ENCODE data around the gene ZBTB24.

Gene ZBTB24

DNA sequence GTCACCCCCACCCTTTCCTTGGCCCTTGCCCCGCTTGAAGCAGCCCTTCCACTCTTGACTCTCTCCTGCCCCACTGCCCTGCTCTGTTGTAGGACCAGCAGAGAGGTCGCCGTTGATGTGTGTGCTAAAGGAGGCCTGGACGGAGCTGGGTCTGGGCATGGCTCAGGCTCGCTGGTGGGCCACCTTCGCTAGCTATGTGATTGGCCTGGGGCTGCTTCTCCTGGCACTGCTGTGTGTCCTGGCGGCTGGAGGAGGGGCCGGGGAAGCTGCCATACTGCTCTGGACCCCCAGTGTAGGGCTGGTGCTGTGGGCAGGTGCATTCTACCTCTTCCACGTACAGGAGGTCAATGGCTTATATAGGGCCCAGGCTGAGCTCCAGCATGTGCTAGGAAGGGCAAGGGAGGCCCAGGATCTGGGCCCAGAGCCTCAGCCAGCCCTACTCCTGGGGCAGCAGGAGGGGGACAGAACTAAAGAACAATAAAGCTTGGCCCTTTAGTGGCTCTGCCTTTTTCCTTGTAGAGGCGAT, 39.5 kb downstream of the ZBTB24 start:
- H3K36me3 ChIP-seq (ENCODE audit: control insufficient read depth, insufficient read depth, low read length) = no peaks in the 10 kb centered on the region

DNA sequence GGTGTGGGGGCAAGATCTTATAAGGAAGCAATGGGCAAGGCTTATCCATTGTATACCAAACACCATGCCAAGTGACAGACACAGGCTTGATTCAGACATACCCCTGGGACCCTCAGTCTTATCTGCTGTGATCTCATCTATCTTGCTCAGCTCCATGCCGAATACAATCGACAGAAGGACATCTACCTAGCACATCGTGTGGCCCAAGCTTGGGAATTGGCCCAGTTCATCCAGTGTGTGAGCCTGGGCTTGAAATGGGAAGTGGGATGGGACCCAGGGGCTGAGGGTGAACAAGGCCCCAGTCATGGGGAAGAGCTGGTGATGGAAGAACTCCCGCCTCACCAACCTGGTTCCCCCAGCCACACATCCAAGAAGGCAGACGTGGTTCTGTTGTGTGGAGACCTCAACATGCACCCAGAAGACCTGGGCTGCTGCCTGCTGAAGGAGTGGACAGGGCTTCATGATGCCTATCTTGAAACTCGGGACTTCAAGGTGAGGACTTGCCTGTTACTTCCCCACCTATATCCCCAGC, 40.6 kb downstream of the ZBTB24 start:
- no peaks in the 10 kb centered on the region for H3K27me3 ChIP-seq (ENCODE audit: control insufficient read depth, insufficient read depth, low read length)
- H3K4me3 ChIP-seq (ENCODE audit: low read length) = no peak overlapping the region
- no peak overlapping the region for H3K9ac ChIP-seq (ENCODE audit: low read length)
- H3K36me3 ChIP-seq (ENCODE audit: control insufficient read depth, insufficient read depth, low read length) = no peaks in the 10 kb centered on the region
- H3K4me1 ChIP-seq (ENCODE audit: control insufficient read depth, insufficient read depth, low read length) = peaks cover 21% of the 10 kb centered on the region
- no peaks in the 10 kb centered on the region for H3K9me3 ChIP-seq (ENCODE audit: control insufficient read depth, low read length)

More for the DNA sequence above, 39.5 kb downstream of the ZBTB24 start:
- Histone ChIP-seq H3K9me3 (ENCODE audit: control insufficient read depth, low read length) (no peaks in the 10 kb centered on the region), H3K27me3 (ENCODE audit: control insufficient read depth, insufficient read depth, low read length) (no peaks in the 10 kb centered on the region), H3K4me3 (ENCODE audit: low read length) (no peak overlapping the region), H3K4me1 (ENCODE audit: control insufficient read depth, insufficient read depth, low read length) (peaks cover 21% of the 10 kb centered on the region), H3K9ac (ENCODE audit: low read length) (no peak overlapping the region)

DNA sequence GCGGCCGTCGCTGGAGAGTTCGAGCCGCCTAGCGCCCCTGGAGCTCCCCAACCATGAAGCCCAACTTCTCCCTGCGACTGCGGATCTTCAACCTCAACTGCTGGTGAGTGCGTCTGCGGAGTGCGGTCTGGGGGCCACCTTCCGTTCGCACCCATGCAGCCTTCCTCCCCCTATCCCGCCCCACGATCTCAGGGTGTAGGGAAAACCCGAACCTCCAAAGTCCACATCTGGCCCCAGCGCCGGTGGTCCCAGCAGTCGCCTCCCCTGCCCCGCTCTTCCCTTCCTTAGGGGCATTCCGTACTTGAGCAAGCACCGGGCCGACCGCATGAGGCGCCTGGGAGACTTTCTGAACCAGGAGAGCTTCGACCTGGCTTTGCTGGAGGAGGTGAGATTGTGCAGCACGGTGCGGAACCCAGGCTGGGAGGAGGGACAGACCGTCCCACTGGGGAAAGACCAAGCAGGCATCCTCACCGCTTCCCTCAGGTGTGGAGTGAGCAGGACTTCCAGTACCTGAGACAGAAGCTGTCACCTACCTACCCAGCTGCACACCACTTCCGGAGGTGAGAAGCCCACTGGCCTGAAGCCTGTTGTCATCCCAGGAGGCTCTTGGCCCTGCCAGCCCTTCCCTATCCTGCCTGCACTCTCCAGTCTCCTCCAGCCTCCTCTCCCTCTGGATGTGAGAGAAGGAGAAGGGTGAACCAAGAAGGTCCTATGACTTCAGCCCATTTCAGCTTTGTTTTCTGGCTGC, 41.8 kb downstream of the ZBTB24 start:
- Histone ChIP-seq H3K27me3 (ENCODE audit: control insufficient read depth, insufficient read depth, low read length) (no peaks in the 10 kb centered on the region), H3K4me1 (ENCODE audit: control insufficient read depth, insufficient read depth, low read length) (peaks cover 17% of the 10 kb centered on the region), H3K9me3 (ENCODE audit: control insufficient read depth, low read length) (no peaks in the 10 kb centered on the region), H3K4me3 (ENCODE audit: low read length) (peak overlapping the region; percentile 48), H3K9ac (ENCODE audit: low read length) (peak overlapping the region; percentile 81), H3K36me3 (ENCODE audit: control insufficient read depth, insufficient read depth, low read length) (no peaks in the 10 kb centered on the region)

DNA sequence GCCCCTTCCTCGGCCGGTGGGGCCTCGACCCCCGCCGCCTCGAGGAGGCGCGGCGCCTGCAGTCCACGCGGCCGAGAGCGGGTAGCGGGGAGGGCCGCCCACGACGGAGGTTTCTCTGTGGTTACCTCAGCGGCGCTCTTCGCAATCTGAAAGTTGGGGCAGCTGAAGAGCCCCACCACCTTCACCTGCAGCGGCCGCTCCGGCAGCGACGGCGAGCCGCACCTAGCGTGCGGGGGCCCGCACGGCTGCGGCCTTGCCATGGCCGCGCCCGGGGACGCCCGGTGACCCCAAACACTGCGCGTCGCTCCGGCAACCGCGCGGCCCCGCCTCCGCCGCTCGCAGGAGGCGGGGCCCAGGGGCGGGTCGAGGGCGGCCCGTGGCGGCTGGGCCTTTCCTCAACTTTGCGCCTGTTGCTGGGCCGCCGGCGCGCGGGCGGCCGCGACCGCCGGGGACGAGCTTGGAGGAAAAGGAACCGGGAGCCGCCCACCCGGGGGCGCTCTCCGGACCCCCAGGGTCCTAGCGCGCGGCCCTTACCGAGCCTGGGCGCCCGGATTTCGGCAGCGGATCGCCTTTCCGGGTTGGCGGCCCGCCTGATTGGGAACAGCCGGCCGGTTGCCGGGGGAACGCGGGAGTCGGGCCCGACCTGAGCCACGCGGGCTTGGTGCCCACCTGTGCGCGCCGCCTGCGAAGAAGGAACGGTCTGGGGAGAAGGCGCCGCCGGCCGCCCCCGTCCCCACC, 42.5 kb downstream of the ZBTB24 start, which contains the start of the genes PPIL6 and SMPD2:
PPIL6 (minus strand) TSS at position 298 of the 738 bp plus-strand sequence; CDS start at position 260, 38 bp downstream.
SMPD2 (plus strand) TSS at position 394 of the 738 bp plus-strand sequence. CDS start 398 bp downstream, outside the sequence.
- Histone ChIP-seq H3K9ac (ENCODE audit: low read length) (peak within 1 kb of the TSS; percentile 81), H3K4me3 (ENCODE audit: low read length) (peak within 1 kb of the TSS; percentile 54), H3K27me3 (ENCODE audit: control insufficient read depth, insufficient read depth, low read length) (no peaks in the 10 kb centered on the region), H3K36me3 (ENCODE audit: control insufficient read depth, insufficient read depth, low read length) (no peaks in the 10 kb centered on the region), H3K4me1 (ENCODE audit: control insufficient read depth, insufficient read depth, low read length) (peaks cover 11% of the 10 kb centered on the region), H3K9me3 (ENCODE audit: control insufficient read depth, low read length) (no peaks in the 10 kb centered on the region)

DNA sequence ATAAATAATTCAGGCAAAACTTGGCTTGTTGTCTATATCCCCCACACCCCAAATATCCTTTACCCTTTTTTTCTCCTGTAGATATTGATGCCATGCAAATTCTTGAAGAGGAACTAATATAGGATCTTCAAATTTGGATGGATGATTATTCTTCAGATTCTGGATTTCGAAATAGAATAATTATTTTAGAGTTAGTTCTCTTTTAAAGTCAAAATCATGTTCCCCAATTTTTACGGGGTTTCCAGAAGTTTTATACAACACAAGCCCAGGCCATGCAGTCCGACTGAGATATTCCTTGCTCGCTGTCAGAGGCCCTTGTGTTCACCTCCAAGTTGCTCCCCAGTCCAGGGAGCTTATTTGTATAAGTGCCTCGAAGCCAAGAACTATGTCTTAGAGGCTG, 47.0 kb downstream of the ZBTB24 start:
- no peak overlapping the region for H3K9ac ChIP-seq (ENCODE audit: low read length)
- H3K4me3 ChIP-seq (ENCODE audit: low read length) = no peak overlapping the region
- no peaks in the 10 kb centered on the region for H3K36me3 ChIP-seq (ENCODE audit: control insufficient read depth, insufficient read depth, low read length)
- no peaks in the 10 kb centered on the region for H3K9me3 ChIP-seq (ENCODE audit: control insufficient read depth, low read length)
- H3K27me3 ChIP-seq (ENCODE audit: control insufficient read depth, insufficient read depth, low read length) = no peaks in the 10 kb centered on the region
- H3K4me1 ChIP-seq (ENCODE audit: control insufficient read depth, insufficient read depth, low read length) = no peaks in the 10 kb centered on the region

DNA sequence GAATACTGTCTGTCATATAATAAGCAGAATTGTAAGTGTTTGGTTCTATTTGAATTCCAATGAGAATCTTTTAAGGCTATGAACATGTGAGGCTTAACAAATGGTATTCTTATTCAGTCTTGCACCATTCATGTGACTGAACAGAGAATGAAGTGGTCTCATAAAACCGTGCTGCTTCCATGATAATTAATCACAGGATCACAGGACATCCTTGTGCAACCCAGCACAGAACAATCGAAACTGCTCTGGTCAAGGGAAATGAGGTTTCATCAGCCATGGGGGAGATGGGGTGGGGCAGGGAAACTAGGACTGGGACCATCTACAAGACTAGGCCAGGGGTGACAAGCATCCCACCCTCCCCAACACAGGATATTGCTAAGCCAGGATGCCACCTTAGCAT, 48.6 kb downstream of the ZBTB24 start:
- Histone ChIP-seq H3K9ac (ENCODE audit: low read length) (no peak overlapping the region), H3K4me3 (ENCODE audit: low read length) (no peak overlapping the region), H3K36me3 (ENCODE audit: control insufficient read depth, insufficient read depth, low read length) (no peaks in the 10 kb centered on the region), H3K9me3 (ENCODE audit: control insufficient read depth, low read length) (no peaks in the 10 kb centered on the region), H3K4me1 (ENCODE audit: control insufficient read depth, insufficient read depth, low read length) (no peaks in the 10 kb centered on the region), H3K27me3 (ENCODE audit: control insufficient read depth, insufficient read depth, low read length) (no peaks in the 10 kb centered on the region)

DNA sequence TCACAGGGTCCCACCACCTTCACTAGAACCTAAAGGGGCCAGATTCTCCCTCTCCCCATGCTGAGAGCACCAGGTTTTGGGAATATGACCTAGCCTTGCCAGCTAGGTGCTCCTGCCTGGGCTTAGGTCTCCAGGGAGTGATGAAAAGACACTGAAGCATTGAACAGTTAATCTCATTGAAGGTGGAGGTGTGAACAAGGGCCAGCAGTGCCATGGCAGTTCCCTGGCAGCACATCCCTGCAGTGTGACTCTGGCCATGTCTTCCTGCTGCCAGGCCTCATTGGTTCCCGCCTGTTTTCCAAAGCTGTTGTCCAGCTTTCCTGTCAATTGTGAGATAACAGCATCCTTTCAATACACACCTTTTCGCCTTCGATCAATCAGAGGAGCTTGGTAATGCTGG, 53.5 kb downstream of the ZBTB24 start:
- peaks cover 2% of the 10 kb centered on the region for H3K4me1 ChIP-seq (ENCODE audit: control insufficient read depth, insufficient read depth, low read length)
- H3K4me3 ChIP-seq (ENCODE audit: low read length) = no peak overlapping the region
- no peak overlapping the region for H3K9ac ChIP-seq (ENCODE audit: low read length)
- no peaks in the 10 kb centered on the region for H3K27me3 ChIP-seq (ENCODE audit: control insufficient read depth, insufficient read depth, low read length)
- no peaks in the 10 kb centered on the region for H3K36me3 ChIP-seq (ENCODE audit: control insufficient read depth, insufficient read depth, low read length)
- no peaks in the 10 kb centered on the region for H3K9me3 ChIP-seq (ENCODE audit: control insufficient read depth, low read length)

DNA sequence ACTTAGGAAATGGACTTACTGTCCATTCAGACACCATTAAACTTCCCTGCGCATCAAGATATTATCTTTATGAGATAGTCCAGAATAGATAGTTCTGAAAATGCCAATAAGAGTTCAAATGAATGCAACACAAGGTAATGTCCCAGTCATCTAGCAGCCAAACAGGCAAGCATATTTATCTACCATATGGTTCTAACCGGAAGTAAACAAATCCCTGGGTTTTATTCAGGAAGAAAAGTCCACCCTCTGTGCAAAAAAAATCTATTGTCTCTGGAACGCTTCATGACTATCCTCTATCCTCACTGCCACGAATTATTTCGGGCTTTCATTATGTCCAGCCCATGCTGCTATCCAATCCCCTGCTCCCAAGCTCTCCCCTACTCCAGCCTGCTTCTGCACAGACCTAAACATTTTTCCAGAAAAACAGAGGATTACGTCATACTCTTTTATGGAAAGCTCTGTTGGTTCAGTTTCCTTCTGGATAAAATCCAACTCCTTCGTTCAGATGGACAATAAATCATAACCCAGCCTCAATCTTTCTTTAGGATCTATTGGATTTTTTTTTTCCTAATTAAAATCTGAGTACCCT, 54.0 kb downstream of the ZBTB24 start:
- Histone ChIP-seq H3K4me3 (ENCODE audit: low read length) (no peak overlapping the region), H3K9ac (ENCODE audit: low read length) (no peak overlapping the region), H3K27me3 (ENCODE audit: control insufficient read depth, insufficient read depth, low read length) (no peaks in the 10 kb centered on the region), H3K9me3 (ENCODE audit: control insufficient read depth, low read length) (no peaks in the 10 kb centered on the region), H3K36me3 (ENCODE audit: control insufficient read depth, insufficient read depth, low read length) (no peaks in the 10 kb centered on the region), H3K4me1 (ENCODE audit: control insufficient read depth, insufficient read depth, low read length) (peaks cover 8% of the 10 kb centered on the region)

DNA sequence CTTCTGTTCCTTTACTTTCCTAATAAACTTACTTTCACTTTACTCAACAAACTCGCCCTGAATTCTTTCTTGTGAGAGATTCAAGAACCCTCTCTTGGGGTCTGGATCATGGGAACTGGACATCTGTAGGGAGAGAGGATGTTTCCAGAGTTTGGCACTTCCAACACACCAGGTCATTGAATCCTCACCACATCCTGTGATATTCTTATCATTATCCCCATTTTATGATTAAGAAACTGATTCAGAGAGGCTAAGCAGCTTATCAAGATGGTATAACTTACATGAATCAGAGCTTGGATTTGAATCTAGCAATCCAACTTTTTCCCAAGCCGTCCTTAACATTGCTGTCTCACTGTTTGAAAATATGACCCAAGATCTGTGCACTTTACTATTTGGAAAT, 58.1 kb downstream of the ZBTB24 start:
- Histone ChIP-seq H3K36me3 (ENCODE audit: control insufficient read depth, insufficient read depth, low read length) (no peaks in the 10 kb centered on the region), H3K27me3 (ENCODE audit: control insufficient read depth, insufficient read depth, low read length) (no peaks in the 10 kb centered on the region), H3K9ac (ENCODE audit: low read length) (no peak overlapping the region), H3K4me3 (ENCODE audit: low read length) (no peak overlapping the region), H3K4me1 (ENCODE audit: control insufficient read depth, insufficient read depth, low read length) (peaks cover 11% of the 10 kb centered on the region), H3K9me3 (ENCODE audit: control insufficient read depth, low read length) (no peaks in the 10 kb centered on the region)

DNA sequence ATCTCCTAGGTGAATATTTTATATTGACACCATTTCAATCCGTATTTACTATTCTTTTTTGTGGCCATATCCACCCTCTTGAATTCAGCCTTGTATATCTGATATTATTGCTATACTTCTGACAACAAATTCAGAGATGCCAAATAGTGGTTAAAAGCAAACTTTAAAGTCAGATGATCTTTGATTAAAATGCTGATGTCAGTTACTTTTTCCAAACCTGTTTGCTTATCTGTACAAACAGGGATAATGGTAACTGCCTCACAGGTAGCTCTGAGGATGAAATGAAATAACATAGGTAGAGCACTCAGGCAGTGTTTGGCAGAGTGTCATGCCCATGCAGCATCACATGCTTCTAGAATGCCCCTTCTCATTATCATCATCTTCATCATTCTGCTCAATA, 61.8 kb downstream of the ZBTB24 start:
- H3K4me3 ChIP-seq (ENCODE audit: low read length) = no peak overlapping the region
- H3K9me3 ChIP-seq (ENCODE audit: control insufficient read depth, low read length) = no peaks in the 10 kb centered on the region
- H3K36me3 ChIP-seq (ENCODE audit: control insufficient read depth, insufficient read depth, low read length) = no peaks in the 10 kb centered on the region
- H3K4me1 ChIP-seq (ENCODE audit: control insufficient read depth, insufficient read depth, low read length) = peaks cover 11% of the 10 kb centered on the region
- H3K9ac ChIP-seq (ENCODE audit: low read length) = no peak overlapping the region
- no peaks in the 10 kb centered on the region for H3K27me3 ChIP-seq (ENCODE audit: control insufficient read depth, insufficient read depth, low read length)

DNA sequence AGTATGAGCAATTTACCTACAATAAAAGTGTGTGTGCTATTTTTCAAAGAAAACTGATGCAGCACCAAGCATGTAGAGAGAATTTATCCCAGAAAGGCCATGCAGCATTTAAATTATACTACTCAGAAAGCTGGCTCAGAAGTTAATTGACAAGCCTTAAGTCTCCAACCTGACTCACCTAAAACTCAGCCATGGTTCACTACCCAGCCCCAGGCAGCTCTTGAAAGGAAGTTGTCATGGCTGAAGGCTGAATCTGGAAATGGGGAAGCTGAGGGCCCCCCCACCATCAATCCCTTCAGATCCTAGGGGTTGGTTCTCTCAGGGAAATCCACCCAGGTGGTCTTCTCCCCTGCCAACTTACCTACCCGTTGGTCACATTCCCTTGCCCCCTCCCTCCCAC, 62.3 kb downstream of the ZBTB24 start:
- Histone ChIP-seq H3K9ac (ENCODE audit: low read length) (no peak overlapping the region), H3K27me3 (ENCODE audit: control insufficient read depth, insufficient read depth, low read length) (no peaks in the 10 kb centered on the region), H3K36me3 (ENCODE audit: control insufficient read depth, insufficient read depth, low read length) (no peaks in the 10 kb centered on the region), H3K4me3 (ENCODE audit: low read length) (no peak overlapping the region), H3K4me1 (ENCODE audit: control insufficient read depth, insufficient read depth, low read length) (peaks cover 11% of the 10 kb centered on the region), H3K9me3 (ENCODE audit: control insufficient read depth, low read length) (no peaks in the 10 kb centered on the region)

DNA sequence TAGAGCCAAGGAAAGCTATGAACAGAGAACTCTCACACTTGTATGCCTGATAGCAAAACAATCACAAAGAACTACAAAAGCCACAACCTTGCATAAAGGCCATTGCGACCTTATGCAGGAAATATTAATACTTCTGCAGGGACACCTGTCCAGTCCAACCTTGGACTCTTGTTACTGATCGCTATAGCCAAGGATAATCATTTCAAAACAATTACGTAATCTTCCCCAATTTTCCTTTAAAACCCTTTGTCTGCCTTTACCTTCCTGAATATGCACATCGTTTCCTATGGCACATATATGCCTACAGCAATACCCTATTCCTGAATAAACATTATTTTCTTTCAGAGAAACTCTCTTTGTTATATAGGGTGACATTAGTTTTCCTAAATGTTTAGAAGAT, 65.4 kb downstream of the ZBTB24 start:
- Histone ChIP-seq H3K9ac (ENCODE audit: low read length) (no peak overlapping the region), H3K4me3 (ENCODE audit: low read length) (no peak overlapping the region), H3K36me3 (ENCODE audit: control insufficient read depth, insufficient read depth, low read length) (no peaks in the 10 kb centered on the region), H3K27me3 (ENCODE audit: control insufficient read depth, insufficient read depth, low read length) (no peaks in the 10 kb centered on the region), H3K9me3 (ENCODE audit: control insufficient read depth, low read length) (no peaks in the 10 kb centered on the region), H3K4me1 (ENCODE audit: control insufficient read depth, insufficient read depth, low read length) (no peaks in the 10 kb centered on the region)
